Esophagus muscularis mucosa (tissue), 4 donors: ENCODE measurements around the gene CDC42SE2.

Experiments
- CTCF ChIP-seq, 3 experiments: fragments of 200-600 bp in 2 of 3; fragments of 450-650 bp in 1 of 3; sonication (generic) in 2 of 3; IDR thresholded peaks; one replicate each; pipeline ENCODE4 v1.5.1; 2017 to 2019; ENCODE audit warnings: antibody characterized with exemption in 3 of 3, mild to moderate bottlenecking in 2 of 3, moderate library complexity in 1 of 3
- EP300 ChIP-seq: sonication (generic); formaldehyde crosslinking; IDR thresholded peaks from one replicate; pipeline ENCODE4 v1.6.1; 2017; ENCODE audit warnings: antibody characterized with exemption
- POLR2A ChIP-seq: fragments of 450-650 bp; IDR thresholded peaks from one replicate; pipeline ENCODE4 v1.6.1; 2017; ENCODE audit warnings: antibody characterized with exemption, moderate library complexity, mild to moderate bottlenecking, low read depth

DNA sequence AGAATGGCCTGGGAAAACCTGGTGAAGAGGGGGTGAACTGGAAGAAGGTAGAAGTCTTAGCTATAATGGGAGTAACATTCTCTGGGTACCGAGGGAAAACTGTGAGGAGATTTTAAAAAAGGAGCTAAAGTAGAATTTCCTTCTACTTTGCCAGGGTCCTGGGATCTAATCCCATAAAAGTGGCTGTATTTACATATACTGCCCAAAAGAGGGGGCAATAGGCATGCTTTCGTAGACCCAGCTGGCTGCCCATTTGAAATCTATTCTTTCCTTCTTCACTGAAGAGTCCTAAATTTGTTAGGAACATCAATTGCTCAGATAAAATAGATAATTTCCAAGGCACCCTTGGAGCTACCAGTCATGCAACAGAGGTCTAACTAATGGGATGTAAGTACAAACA lies 159.2 kb downstream of the CDC42SE2 start:
- peak; percentile 23 to 46 (median 32) for TF ChIP-seq CTCF (IDR thresholded peaks at IDR 0.05)
- no peak for TF ChIP-seq POLR2A
- TF ChIP-seq EP300: no peak
